SK-N-SH treated with all-trans-retinoic acid at 6 μM for 48 hours (cell line): Measurements from ENCODE around the gene LAMTOR2.

Experiments used
- ARNTL ChIP-seq: fragments of 450-650 bp; formaldehyde crosslinking; IDR thresholded peaks from 2 replicates; pipeline ENCODE4 v1.5.0; 2020; ENCODE audit warnings: low read depth, mild to moderate bottlenecking, moderate library complexity, borderline replicate concordance
- CREB5 ChIP-seq: fragments of 250-450 bp; sonication (Bioruptor Pico); IDR thresholded peaks from 2 replicates; pipeline ENCODE4 v1.5.1; 2020; ENCODE audit warnings: low read depth, mild to moderate bottlenecking, moderate library complexity
- CSDC2 ChIP-seq: fragments of 250-450 bp; sonication (Bioruptor Pico); IDR thresholded peaks from 2 replicates; pipeline ENCODE4 v1.5.0; 2020; ENCODE audit warnings: mild to moderate bottlenecking, moderate library complexity
- GLIS3 ChIP-seq: fragments of 250-450 bp; sonication (Bioruptor Pico); IDR thresholded peaks from 2 replicates; pipeline ENCODE4 v1.5.0; 2020; ENCODE audit warnings: mild to moderate bottlenecking, moderate library complexity
- PATZ1 ChIP-seq: fragments of 250-450 bp; sonication (Bioruptor Pico); IDR thresholded peaks from 2 replicates; pipeline ENCODE4 v1.8.0; 2020; ENCODE audit warnings: mild to moderate bottlenecking, moderate library complexity, borderline replicate concordance
- PPARA ChIP-seq: fragments of 250-450 bp; sonication (Bioruptor Pico); IDR thresholded peaks from 2 replicates; pipeline ENCODE4 v1.5.0; 2020; ENCODE audit warnings: mild to moderate bottlenecking, borderline replicate concordance
- RARB ChIP-seq: fragments of 250-450 bp; sonication (Bioruptor Pico); IDR thresholded peaks from 2 replicates; pipeline ENCODE4 v1.8.0; 2021; ENCODE audit warnings: mild to moderate bottlenecking, moderate library complexity
- ZFP3 ChIP-seq: fragments of 250-450 bp; sonication (Bioruptor Pico); IDR thresholded peaks from 2 replicates; pipeline ENCODE4 v1.5.0; 2020; ENCODE audit warnings: mild to moderate bottlenecking, moderate library complexity
- ZFP30 ChIP-seq: fragments of 450-650 bp; formaldehyde crosslinking; IDR thresholded peaks from 2 replicates; pipeline ENCODE4 v1.5.0; 2022; ENCODE audit warnings: mild to moderate bottlenecking, moderate library complexity
- ZNF8 ChIP-seq: fragments of 450-650 bp; formaldehyde crosslinking; IDR thresholded peaks from 2 replicates; pipeline ENCODE4 v1.5.0; 2020; ENCODE audit warnings: mild to moderate bottlenecking, moderate library complexity

GRCh38 chr1:156077430-156077760 lies 22.8 kb downstream of the LAMTOR2 start:
- TF ChIP-seq RARB (CRISPR knock-in tag) (no peak), ZNF8 (no peak), PPARA (CRISPR knock-in tag) (no peak), ZFP3 (no peak), GLIS3 (CRISPR knock-in tag) (no peak), CSDC2 (CRISPR knock-in tag) (no peak), ZFP30 (CRISPR knock-in tag) (no peak), ARNTL (CRISPR knock-in tag) (no peak), CREB5 (CRISPR knock-in tag) (no peak), PATZ1 (no peak)
